GM15510 (cell line): ENCODE data around the gene AMPD3.

Source experiments
- POLR2A ChIP-seq: IDR thresholded peaks from 3 replicates; pipeline ENCODE4 v1.6.1; 2011; ENCODE audit warnings: borderline replicate concordance; ENCODE audit not compliant: insufficient read length; ENCODE audit errors: extremely low read depth

The AMPD3 gene

DNA sequence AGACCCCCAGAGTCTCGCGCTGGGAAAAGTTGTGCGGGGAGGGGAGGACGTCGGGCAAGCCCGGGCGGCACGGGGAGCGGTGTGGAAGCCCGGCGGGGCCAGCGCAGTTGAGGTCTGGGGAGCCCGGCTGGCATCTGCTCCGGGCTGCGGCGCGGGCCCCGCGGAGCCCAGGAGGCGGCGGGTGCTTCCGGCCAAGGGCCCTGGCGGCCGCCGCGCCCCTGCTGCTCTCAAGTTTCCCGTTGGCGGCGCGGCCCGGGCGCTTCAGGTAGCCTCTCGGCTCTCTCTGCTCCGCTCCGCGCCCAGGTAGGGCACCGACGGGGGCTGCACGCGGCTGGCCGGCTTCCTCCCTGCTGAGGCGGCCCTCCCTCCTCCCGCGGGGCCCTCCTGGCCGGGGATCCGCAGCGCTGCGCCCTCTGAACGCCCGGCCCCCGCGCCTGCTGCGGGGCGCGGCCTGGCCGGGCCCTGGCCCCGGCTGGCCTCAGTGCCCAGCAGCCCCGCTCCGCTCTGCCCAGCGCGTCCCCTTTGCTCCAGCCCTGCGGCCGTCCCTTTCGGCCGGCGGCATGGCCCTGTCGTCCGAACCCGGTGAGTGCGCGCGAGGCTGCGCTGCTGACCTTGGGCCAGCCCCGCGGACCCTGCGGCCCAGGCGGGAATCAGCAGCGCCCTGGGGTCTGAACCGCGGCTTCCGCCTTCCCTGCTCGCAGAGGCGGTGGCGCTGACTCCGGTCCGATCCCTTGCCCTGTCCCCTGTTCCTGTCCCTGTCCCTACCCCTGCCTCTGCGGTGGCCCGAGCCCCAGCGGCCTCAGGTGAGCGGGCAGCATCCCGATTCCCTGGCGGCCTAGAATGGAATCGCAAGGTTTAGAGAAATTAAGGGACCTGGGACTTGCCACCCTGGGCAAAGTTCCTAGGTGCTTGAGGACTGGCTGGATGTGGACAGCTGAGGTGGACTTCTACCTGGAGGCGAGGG, 4.3 kb upstream of the AMPD3 start:
- TF ChIP-seq POLR2A: no peak

DNA sequence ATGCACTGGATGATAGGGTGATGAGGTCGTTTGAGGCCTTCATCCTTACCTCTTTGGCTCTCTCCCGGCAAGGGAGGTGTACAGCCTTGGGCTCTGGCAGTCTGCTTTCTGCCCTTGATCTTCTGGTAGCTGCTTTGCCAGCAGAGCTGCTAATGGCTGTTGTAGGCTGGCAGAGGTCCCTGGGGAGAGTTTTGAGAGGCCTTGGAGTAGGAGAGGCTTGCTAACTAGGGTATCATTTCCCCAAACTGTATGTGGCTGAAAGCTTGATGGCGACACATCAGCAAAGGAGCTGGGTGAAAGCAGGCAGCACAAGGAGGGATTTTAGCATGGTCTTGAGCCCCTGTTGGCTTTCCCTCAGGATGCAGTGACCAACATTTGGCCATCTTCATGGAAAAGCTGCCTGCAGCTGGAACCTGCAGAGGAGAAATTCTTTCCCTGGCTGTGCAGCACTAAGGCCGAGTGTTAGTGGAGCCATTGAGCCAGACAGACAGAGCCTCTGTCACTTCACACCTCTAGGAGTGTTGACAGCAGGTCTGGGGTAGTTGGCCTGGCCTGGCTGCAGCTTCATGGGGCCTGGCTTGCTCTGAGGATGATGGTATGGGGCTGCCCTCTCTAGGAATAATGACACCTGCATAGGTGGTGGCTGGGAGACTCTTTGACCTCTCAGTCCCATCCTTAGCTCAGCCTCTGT, 3.5 kb upstream of the AMPD3 start:
- TF ChIP-seq POLR2A: no peak

DNA sequence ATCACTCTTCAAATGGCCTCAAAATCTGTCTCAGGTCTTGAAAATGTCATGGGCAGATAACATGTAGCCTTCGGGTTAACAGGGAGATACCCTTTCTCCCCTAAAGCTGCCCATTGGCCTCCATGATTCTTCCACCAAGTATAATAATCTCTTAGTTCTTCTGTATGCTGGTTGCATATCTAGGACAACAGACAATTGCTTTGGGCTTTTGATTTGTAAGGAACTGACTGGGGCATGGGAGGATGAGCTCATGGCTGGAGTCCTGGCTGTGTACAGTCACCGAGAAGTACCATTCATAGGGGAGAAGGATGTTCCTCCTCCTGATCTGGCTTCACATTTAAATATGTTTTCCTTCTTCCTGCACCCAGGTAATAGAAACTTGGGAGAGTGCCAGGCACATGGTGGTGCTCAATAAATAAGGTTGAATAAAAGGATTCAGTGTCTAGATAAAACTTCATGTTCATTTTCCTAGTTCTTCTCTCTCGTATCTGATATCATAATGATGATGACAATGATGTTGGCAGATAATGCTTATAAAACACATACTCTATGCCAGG, 2.8 kb upstream of the AMPD3 start:
- no peak for TF ChIP-seq POLR2A

GRCh38 chr11:10453261-10453660, 1.8 kb upstream of the AMPD3 start:
- no peak for TF ChIP-seq POLR2A

DNA sequence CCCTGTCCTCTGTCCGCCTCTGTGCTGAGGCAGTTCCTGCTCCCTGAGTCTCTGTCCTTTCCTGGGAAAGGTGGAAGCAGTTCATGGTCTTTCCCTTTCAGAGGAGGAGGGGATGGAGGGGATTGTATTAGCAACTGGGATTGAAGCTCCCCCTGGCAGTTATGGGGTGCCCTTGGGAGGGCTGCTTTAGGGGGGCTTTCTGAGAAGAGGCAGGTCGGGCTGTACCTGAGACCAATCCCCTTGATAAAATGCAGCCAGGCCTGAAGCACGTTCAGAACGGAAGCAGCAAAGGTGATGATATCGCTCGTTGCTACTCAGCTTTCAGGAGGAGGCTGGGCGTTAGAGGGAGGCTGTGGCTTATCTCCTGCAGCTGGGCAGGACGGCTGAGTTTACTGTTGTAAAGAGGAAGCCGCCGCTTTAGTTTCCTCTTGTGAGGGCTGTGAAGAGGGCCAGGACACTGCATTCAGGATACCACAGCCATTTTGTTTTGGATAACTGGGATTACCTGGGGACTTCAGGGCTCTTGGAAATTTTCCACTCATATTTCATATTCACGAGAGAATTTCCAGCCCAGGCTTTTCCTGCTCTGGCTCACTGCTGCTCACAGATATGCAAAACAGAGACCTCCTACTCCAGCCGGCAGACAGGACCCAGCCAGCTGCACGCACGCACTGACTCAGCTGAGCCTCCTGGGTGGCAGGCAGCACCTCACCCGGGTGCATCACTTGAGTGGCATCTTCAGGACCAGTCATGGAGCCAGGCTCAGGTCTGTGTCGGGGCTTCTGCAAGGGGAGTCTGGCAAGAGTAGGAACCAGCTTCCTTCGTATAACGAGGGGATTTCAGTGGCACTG, 798 bp downstream of the AMPD3 start:
- TF ChIP-seq POLR2A: peak; percentile 53

DNA sequence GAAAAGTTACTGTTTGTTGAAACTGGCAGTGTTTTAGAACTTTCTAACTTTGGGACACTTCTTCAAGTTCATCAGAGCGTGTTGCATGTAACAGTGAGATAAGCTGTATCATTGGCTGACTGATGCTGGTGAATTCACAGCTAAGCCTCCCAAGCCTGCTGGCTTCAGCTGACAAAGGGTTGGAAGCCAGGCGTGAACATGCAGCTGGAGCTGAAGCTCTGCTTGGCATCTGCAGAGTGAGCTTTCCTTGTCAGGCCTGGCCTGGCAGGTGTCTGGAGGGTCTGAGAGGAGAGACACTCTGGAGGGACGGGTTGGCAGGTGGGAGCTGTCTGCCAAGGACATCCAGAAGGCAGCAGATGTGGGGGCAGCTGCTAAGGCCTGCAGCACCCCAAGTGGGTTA, 1.5 kb downstream of the AMPD3 start:
- no peak for TF ChIP-seq POLR2A

- no peak for TF ChIP-seq POLR2A
These were observed 2.8 kb downstream of the AMPD3 start for GRCh38 chr11:10457901-10458300.

DNA sequence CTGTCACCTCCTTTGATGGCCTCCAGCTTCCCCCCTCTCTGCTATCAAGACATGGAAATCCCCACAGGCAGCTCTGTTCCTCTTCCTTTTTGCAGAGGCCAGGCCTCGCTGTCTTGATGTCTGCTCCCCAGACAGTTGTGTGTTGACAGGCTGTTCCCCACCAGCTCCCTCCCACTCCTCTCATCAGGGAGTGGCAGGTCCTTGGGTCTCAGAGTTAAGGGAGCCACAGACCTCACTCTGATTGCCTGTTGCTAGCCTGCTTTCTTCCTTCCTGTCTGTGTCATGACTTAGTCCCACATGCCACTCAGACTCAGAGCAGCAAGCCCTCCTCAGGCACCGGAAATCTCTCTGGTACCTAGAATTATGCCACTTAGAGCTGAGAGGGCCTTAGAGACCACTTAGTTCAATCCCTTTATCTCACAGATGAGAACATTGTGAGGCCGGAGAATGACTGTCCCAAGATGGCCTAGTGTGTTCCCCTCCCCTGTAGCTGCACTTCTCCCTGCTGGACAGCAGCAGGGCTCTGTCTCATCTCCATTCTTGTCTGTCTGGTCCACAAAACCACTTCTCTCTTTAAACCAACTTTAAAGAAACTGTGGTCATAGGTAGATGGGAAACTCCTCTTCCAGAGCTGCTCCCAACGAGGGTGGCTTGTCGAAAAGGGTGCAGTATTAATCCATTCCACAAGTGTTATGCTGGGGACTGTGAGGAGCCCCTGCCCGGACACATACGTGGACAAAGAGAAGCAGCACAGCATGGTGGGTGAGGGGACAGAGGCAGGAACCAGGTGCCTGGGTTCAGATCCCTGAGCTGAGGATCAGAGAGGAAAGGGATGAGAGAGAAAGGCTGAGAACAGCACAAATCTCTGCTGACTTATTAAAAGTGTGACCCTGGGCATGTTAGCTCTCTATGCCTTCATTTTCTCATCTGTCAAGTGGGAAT, 4.2 kb downstream of the AMPD3 start:
- no peak for TF ChIP-seq POLR2A

GRCh38 chr11:10460611-10461275, 5.7 kb downstream of the AMPD3 start:
- TF ChIP-seq POLR2A: no peak

DNA sequence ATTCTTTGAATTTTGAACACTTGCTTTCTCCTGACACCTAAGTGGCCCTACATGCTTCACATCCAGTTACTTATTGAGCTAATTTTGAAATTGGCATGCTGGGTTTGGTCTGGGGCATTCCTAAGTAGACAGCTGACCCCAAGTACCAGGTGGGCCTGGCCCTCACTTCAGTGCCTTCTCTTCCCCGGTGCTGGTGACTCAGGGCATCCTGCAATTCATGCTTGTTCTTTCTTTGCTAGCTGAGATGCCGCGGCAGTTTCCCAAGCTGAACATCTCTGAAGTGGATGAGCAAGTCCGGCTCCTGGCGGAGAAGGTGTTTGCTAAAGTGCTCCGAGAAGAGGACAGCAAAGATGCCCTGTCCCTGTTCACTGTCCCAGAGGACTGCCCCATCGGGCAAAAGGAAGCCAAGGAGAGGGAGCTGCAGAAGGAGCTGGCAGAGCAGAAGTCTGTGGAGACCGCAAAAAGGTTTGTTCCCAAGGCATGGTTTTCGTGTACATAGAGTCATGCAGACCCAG, 6.3 kb downstream of the AMPD3 start:
- TF ChIP-seq POLR2A: no peak

DNA sequence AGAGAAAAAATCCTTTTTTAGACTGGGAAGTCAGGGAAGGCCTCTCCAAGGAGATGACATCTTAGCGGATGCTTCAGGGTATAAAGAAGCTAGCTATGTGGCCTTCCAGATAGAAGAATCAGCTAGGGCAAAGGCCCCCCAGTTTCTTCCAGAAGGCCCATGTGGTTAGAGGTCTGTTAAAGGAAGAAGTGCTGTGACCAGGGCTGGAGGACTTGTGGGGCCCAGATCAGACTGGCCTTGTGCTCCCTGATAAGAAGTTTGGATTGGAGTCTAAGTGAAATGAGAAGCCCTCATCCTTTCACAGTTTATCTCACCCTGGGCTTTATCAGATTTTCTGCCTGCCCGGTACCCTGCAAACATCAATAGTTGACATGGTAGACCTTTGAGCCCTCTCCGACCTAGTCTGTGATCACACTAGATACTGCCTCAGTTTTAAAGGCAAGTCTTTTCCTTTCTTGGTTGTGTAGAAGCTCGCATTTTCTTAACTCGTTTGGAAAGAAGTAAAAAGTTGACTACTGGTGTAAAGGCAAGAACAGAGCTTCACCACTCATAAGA, 7.8 kb downstream of the AMPD3 start:
- no peak for TF ChIP-seq POLR2A

- TF ChIP-seq POLR2A: no peak
These were observed 18.3 kb downstream of the AMPD3 start for GRCh38 chr11:10473371-10473770.
